ENCODE results near the gene ABL1.

The ABL1 gene

GRCh38 chr9:130877300-130877699 is 42.2 kb downstream of the ABL1 start:
- no peaks in the 10 kb centered on the region for H3K27me3 ChIP-seq (ENCODE audit: control insufficient read depth in 1 of 2, insufficient read depth in 2 of 2, low read length in 2 of 2)
- H3K4me1 ChIP-seq (ENCODE audit: insufficient read depth, low read length): peaks cover 19% of the 10 kb centered on the region
- H3K9me3 ChIP-seq (ENCODE audit: low read length): no peaks in the 10 kb centered on the region
- no peak overlapping the region for H3K4me3 ChIP-seq (ENCODE audit: low read depth in 1 of 2, low read length in 2 of 2)
- no peak overlapping the region for H3K27ac ChIP-seq (ENCODE audit: low read depth, low read length)
- H3K36me3 ChIP-seq (ENCODE audit: insufficient read depth, low read length): peaks cover 97% of the 10 kb centered on the region
- H3K9ac ChIP-seq (ENCODE audit: low read length): no peak overlapping the region

- Histone ChIP-seq H3K9ac (ENCODE audit: low read length) (no peak overlapping the region), H3K36me3 (ENCODE audit: insufficient read depth, low read length) (peaks cover 94% of the 10 kb centered on the region), H3K4me1 (ENCODE audit: insufficient read depth, low read length) (peaks cover 9% of the 10 kb centered on the region), H3K27ac (ENCODE audit: low read depth, low read length) (no peak overlapping the region), H3K27me3 (ENCODE audit: control insufficient read depth in 1 of 2, insufficient read depth in 2 of 2, low read length in 2 of 2) (no peaks in the 10 kb centered on the region), H3K9me3 (ENCODE audit: low read length) (no peaks in the 10 kb centered on the region), H3K4me3 (ENCODE audit: low read depth in 1 of 2, low read length in 2 of 2) (no peak overlapping the region)
Observed at GRCh38 chr9:130878295-130878694, 43.2 kb downstream of the ABL1 start.

DNA sequence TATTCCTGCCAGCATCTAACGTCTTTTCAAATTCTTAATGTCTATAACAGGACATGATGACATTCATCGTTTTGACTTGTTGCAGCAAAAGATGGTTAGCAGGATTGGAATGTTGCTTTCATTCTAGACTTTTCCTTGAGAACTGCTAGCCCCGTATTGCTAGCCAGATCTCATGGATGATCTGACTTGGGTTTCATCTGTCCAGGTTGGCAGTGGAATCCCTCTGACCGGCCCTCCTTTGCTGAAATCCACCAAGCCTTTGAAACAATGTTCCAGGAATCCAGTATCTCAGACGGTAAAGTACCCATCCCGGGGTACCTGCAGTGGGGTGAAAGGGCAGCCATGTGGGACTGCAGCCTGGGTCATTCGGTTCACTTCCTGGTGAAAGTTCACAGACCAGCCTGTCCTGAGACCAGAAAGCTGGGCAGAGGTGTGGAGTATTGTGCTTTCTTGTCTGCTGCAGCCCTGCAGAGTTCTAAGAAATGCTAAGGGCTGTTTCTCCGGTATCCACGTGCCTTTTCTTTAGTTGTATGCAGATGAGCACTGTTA is 44.9 kb downstream of the ABL1 start:
- no peaks in the 10 kb centered on the region for H3K9me3 ChIP-seq (ENCODE audit: low read length)
- no peaks in the 10 kb centered on the region for H3K4me1 ChIP-seq (ENCODE audit: insufficient read depth, low read length)
- H3K9ac ChIP-seq (ENCODE audit: low read length): no peak overlapping the region
- H3K27ac ChIP-seq (ENCODE audit: low read depth, low read length): no peak overlapping the region
- H3K4me3 ChIP-seq (ENCODE audit: low read depth in 1 of 2, low read length in 2 of 2): no peak overlapping the region
- no peaks in the 10 kb centered on the region for H3K27me3 ChIP-seq (ENCODE audit: control insufficient read depth in 1 of 2, insufficient read depth in 2 of 2, low read length in 2 of 2)
- H3K36me3 ChIP-seq (ENCODE audit: insufficient read depth, low read length): peaks cover 92% of the 10 kb centered on the region

DNA sequence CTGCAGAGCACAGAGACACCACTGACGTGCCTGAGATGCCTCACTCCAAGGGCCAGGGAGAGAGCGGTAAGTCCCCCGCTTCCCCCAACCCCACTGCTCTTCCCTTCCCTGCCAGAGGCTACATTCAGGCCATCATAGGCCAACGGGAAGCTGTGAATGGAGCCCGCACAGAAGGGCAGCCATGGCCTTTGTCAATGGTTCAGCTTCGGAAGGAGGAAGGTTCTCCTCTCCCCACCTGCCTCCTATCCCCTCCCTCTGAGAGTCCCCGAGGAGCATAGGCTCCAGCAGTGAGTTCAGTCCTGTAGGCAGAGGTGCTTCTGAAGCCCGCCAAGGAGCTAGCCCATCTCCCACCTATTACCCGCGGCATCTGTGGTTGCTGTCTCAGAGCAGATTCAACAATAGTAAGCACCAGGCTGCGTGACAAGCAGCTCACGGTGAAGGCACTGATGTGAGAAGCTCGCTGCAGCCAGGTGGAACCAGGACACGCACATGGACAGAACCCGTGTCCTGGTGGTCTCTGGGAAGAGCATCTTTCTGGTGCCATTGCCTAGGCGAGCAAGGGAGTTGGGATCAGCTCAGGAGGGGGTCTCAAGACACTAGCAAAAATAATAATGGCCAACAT is 45.7 kb downstream of the ABL1 start:
- H3K9ac ChIP-seq (ENCODE audit: low read length): no peak overlapping the region

DNA sequence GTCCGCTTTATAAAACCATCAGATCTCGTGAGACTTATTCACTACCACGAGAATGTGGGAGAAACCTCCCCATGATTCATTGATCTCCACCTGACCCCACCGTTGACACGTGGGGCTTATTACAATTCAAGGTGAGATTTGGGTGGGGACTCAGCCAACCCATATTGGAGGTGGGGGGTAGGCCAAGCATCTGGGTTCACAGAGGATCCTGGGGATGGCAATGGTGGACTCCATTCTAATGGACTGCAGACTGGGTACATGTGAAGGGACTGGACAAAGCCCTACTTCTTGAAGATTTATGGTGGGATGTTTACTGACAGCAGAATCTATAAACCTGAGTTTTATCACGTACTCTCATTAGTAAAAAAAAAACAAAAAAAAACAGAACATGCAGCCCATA is 46.5 kb downstream of the ABL1 start:
- Histone ChIP-seq H3K36me3 (ENCODE audit: insufficient read depth, low read length) (peaks cover 92% of the 10 kb centered on the region), H3K4me1 (ENCODE audit: insufficient read depth, low read length) (peaks cover 14% of the 10 kb centered on the region), H3K27ac (ENCODE audit: low read depth, low read length) (no peak overlapping the region), H3K27me3 (ENCODE audit: control insufficient read depth in 1 of 2, insufficient read depth in 2 of 2, low read length in 2 of 2) (no peaks in the 10 kb centered on the region), H3K9me3 (ENCODE audit: low read length) (no peaks in the 10 kb centered on the region), H3K4me3 (ENCODE audit: low read depth in 1 of 2, low read length in 2 of 2) (no peak overlapping the region), H3K9ac (ENCODE audit: low read length) (no peak overlapping the region)

More for the DNA sequence above, 45.7 kb downstream of the ABL1 start:
- peaks cover 91% of the 10 kb centered on the region for H3K36me3 ChIP-seq (ENCODE audit: insufficient read depth, low read length)
- H3K4me1 ChIP-seq (ENCODE audit: insufficient read depth, low read length): peaks cover 6% of the 10 kb centered on the region
- H3K27ac ChIP-seq (ENCODE audit: low read depth, low read length): no peak overlapping the region
- no peaks in the 10 kb centered on the region for H3K9me3 ChIP-seq (ENCODE audit: low read length)
- H3K27me3 ChIP-seq (ENCODE audit: control insufficient read depth in 1 of 2, insufficient read depth in 2 of 2, low read length in 2 of 2): no peaks in the 10 kb centered on the region
- H3K4me3 ChIP-seq (ENCODE audit: low read depth in 1 of 2, low read length in 2 of 2): no peak overlapping the region

GRCh38 chr9:130882696-130883225 is 47.7 kb downstream of the ABL1 start:
- H3K4me1 ChIP-seq (ENCODE audit: insufficient read depth, low read length): peaks cover 26% of the 10 kb centered on the region
- no peak overlapping the region for H3K4me3 ChIP-seq (ENCODE audit: low read depth in 1 of 2, low read length in 2 of 2)
- H3K27me3 ChIP-seq (ENCODE audit: control insufficient read depth in 1 of 2, insufficient read depth in 2 of 2, low read length in 2 of 2): no peaks in the 10 kb centered on the region
- no peak overlapping the region for H3K27ac ChIP-seq (ENCODE audit: low read depth, low read length)
- no peak overlapping the region for H3K9ac ChIP-seq (ENCODE audit: low read length)
- peaks cover 92% of the 10 kb centered on the region for H3K36me3 ChIP-seq (ENCODE audit: insufficient read depth, low read length)
- H3K9me3 ChIP-seq (ENCODE audit: low read length): no peaks in the 10 kb centered on the region

GRCh38 chr9:130883479-130883878 is 48.4 kb downstream of the ABL1 start:
- H3K27ac ChIP-seq (ENCODE audit: low read depth, low read length): no peak overlapping the region
- H3K9me3 ChIP-seq (ENCODE audit: low read length): no peaks in the 10 kb centered on the region
- peaks cover 93% of the 10 kb centered on the region for H3K36me3 ChIP-seq (ENCODE audit: insufficient read depth, low read length)
- H3K9ac ChIP-seq (ENCODE audit: low read length): no peak overlapping the region
- H3K4me3 ChIP-seq (ENCODE audit: low read depth in 1 of 2, low read length in 2 of 2): no peak overlapping the region
- peaks cover 28% of the 10 kb centered on the region for H3K4me1 ChIP-seq (ENCODE audit: insufficient read depth, low read length)
- H3K27me3 ChIP-seq (ENCODE audit: control insufficient read depth in 1 of 2, insufficient read depth in 2 of 2, low read length in 2 of 2): no peaks in the 10 kb centered on the region

- Histone ChIP-seq H3K36me3 (ENCODE audit: insufficient read depth, low read length) (peaks cover 93% of the 10 kb centered on the region), H3K4me3 (ENCODE audit: low read depth in 1 of 2, low read length in 2 of 2) (no peak overlapping the region), H3K9me3 (ENCODE audit: low read length) (no peaks in the 10 kb centered on the region), H3K27ac (ENCODE audit: low read depth, low read length) (no peak overlapping the region), H3K9ac (ENCODE audit: low read length) (no peak overlapping the region), H3K4me1 (ENCODE audit: insufficient read depth, low read length) (peaks cover 28% of the 10 kb centered on the region), H3K27me3 (ENCODE audit: control insufficient read depth in 1 of 2, insufficient read depth in 2 of 2, low read length in 2 of 2) (no peaks in the 10 kb centered on the region)
Observed at GRCh38 chr9:130884111-130884531, 49.1 kb downstream of the ABL1 start.

GRCh38 chr9:130884542-130885483 is 49.8 kb downstream of the ABL1 start:
- H3K4me1 ChIP-seq (ENCODE audit: insufficient read depth, low read length): peaks cover 28% of the 10 kb centered on the region

GRCh38 chr9:130885484-130886375 is 50.7 kb downstream of the ABL1 start:
- Histone ChIP-seq H3K4me1 (ENCODE audit: insufficient read depth, low read length) (peaks cover 28% of the 10 kb centered on the region), H3K36me3 (ENCODE audit: insufficient read depth, low read length) (peaks cover 88% of the 10 kb centered on the region), H3K9ac (ENCODE audit: low read length) (no peak overlapping the region), H3K4me3 (ENCODE audit: low read depth in 1 of 2, low read length in 2 of 2) (no peak overlapping the region), H3K27me3 (ENCODE audit: control insufficient read depth in 1 of 2, insufficient read depth in 2 of 2, low read length in 2 of 2) (no peaks in the 10 kb centered on the region), H3K27ac (ENCODE audit: low read depth, low read length) (no peak overlapping the region), H3K9me3 (ENCODE audit: low read length) (no peaks in the 10 kb centered on the region)

More at GRCh38 chr9:130884542-130885483, 49.8 kb downstream of the ABL1 start:
- no peaks in the 10 kb centered on the region for H3K9me3 ChIP-seq (ENCODE audit: low read length)
- H3K36me3 ChIP-seq (ENCODE audit: insufficient read depth, low read length): peaks cover 88% of the 10 kb centered on the region
- H3K27ac ChIP-seq (ENCODE audit: low read depth, low read length): peak overlapping the region; percentile 3
- no peak overlapping the region for H3K9ac ChIP-seq (ENCODE audit: low read length)
- H3K27me3 ChIP-seq (ENCODE audit: control insufficient read depth in 1 of 2, insufficient read depth in 2 of 2, low read length in 2 of 2): no peaks in the 10 kb centered on the region
- H3K4me3 ChIP-seq (ENCODE audit: low read depth in 1 of 2, low read length in 2 of 2): no peak overlapping the region

Data from muscle layer of colon (tissue), 2 donors.